HG02588 (cell line): ENCODE data around the gene CRYBG1.

ENCODE experiments used
- ATAC-seq: cut with Tn5 transposase; IDR thresholded peaks from one replicate; pipeline ENCODE4 v1.9.1; 2021; ENCODE audit warnings: mild to moderate bottlenecking, moderate library complexity; ENCODE audit not compliant: unreplicated experiment

Gene CRYBG1

DNA sequence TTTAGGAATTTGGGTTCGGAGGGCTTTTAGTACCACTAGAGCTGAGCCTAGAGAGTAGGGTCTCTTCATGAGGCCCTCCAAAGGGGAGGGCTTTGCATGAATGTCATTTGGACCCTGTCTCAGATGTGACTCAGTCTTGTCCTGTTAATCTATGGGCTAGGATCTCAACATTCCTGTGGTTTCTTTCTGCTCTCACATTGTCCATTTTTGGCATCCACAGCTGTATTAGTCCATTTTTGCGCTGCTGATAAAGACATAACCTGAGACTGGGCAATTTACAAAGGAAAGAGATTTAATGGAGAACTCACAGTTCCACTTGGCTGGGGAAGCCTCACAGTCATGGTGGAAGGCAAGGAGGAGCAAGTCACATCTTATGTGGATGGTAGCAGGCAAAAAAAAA, 61.0 kb downstream of the CRYBG1 start:
- ATAC-seq = no peak

DNA sequence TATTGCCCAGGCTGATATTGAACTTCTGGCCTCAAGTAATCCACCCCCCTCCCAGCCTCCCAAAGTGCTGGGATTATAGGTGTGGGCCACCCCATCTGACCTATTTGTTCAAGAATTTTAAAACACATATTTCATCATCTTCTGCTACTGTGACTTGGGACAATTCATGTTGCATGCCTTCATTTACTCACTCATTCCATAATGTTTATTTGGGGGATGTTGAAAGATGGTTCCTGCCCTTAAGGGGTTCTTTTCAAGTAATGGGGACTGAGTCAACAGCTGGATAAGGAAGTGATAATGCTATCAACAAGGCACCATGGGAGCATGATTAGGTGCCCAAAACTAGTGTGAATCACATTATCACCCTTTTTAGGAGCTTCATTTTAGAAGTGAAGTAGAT, 62.0 kb downstream of the CRYBG1 start:
- no peak for ATAC-seq

DNA sequence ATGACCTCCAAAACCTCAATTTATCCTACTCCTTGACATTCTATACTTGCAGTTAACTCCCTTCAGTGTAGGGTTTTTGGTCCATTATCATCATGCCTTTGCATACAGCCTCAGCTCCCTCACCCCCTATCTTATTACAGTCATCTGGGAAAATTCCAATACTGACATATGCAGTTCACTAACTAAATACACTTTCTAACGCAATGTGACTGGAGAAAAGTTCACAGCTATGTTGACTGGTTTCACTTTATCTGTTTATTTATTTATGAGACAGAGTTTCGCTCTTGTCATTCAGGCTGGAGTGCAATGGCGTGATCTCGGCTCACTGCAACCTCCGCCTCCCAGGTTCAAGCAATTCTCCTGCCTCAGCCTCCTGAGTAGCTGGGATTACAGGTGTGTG, 64.9 kb downstream of the CRYBG1 start:
- no peak for ATAC-seq

DNA sequence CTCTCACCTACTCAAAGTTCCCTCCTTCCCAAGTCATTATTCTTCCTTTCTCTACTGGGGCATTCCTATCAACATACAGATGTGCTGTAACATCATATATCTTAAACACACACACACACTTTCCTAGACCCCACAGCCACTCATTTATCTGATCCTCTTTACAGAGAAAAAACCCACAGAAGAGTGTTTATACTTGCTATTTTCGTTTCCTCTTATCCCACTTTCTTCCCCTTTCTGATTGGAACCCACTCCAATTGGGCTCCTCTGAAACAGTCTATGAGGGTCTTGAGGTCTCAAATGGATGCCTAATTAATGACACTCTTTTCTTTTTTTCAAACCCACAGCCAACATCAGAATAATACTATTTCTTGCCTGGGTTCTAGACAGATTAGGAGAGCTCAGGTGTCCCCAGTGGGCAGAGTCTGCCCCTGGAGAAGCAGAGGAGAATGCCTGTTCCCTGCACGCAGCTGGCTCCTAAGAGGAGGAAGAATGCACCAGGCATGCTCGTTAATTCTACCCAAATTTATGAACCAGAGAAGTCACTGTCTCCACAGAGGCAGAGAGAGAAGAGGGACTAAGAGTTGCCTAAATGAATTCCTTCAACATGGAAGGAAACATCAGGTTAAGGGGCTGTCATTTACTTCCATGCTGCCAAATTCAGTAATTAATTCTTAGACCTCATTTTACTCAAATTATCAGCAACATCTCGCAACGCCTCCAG, 65.9 kb downstream of the CRYBG1 start:
- ATAC-seq = no peak

DNA sequence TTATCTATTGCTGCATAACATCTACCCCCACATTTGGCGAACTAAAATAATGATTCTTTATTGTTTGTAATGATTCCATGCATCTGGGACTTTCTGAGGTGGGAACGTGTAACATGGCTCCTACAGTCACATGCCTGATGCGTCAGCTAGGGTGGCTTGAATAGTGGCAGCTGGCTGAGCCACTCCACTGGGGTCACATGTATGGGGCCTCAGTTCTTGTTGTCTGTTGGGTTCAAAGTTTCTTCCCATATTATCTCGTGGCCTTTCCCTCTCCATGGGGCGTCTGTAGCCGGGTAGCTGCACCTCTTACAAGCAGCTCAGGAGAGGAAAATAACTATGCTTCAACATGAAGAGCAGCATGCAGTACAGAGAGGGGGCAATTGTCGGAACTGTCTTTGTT, 69.9 kb downstream of the CRYBG1 start:
- no peak for ATAC-seq

DNA sequence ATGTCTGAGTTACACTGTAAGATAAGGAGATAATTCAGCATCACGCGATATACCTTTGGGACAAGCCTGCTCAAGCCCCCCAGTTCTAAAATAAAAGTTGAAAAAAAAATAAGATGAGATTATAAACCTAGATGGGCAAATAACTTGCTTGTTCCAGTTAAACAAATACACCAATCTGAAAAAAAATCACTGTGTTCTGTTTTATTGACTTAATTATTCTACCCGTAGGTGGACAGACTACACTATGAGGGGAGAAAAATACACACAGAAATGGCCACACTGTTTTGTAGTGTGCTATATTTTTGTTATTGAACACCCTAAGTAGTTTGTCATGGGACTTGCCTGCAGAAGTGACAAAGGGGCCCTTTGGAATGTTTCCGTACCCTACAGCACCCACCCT, 70.9 kb downstream of the CRYBG1 start:
- no peak for ATAC-seq

DNA sequence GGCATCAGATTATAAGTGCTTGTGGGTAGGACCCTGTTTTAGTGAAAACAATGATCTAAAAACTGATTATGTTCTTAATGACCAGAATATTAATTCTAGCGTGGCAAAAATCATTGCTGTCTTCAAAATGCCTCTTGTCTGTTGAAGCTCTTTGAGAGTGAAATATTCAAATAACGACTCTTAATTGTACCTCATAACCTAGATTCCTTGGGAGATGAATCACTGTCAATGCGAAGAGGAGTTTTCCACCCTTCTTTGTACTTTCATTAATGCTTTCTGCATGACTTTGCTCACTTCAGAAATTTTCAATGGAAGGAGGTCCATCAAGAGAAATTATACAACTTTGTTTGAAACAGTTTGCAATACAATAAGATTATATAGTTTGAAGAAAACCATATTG, 71.5 kb downstream of the CRYBG1 start:
- ATAC-seq = no peak

DNA sequence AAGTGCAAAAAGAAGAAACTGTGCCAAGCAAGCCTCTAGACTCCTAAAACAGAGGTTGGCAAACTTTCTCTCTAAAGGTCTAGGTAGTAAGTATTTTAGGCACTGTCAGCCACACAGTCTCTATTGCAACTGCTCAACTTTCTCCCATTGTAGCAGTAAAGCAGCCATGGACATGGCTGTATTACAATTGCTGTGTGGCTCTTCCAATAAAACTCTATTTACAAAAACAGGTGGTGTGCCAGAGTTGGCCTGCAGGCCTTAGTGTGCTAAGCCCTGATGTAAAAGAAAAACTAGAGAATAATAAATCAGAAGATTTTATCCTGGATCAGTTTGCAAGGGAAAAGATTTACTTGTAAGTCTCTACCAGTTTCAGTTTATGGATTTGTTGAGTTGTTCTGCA, 74.0 kb downstream of the CRYBG1 start:
- ATAC-seq = no peak

DNA sequence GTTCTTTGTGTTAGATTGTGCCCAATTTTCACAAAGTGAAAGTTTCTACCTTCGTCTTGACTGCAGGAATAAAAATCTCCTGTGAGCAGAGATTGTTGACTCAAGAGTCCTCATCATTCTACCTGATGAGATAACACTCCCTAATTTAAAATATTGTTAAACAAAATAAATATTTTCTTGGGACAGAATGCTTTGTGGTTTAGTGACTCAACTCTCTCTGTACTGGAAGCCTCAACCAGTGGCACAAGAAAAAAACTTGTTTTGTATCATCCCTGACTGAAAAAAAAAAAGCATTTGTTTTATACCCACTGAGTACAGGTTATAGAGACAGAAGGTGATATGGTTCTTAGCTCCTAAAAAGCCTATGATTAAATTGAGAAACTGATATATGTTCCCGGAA, 78.9 kb downstream of the CRYBG1 start:
- no peak for ATAC-seq

DNA sequence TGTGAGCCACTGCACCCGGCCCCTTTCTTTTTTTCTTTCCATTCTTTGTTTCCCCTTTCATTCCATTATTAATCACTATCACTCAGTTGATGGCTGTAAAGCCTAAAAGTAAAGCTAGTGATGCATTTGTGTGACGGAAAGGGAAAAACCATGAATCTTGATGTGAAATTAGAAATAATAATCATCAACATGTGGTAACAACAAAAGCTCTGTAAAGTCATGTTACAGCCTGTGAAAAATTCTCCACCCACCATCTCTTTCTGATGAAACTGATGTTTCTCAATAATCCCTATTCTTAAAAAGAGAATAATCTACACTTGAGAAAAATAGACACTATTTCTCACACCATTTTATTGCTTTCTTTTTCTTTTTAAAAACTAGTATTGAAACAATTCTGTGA, 80.0 kb downstream of the CRYBG1 start:
- no peak for ATAC-seq

DNA sequence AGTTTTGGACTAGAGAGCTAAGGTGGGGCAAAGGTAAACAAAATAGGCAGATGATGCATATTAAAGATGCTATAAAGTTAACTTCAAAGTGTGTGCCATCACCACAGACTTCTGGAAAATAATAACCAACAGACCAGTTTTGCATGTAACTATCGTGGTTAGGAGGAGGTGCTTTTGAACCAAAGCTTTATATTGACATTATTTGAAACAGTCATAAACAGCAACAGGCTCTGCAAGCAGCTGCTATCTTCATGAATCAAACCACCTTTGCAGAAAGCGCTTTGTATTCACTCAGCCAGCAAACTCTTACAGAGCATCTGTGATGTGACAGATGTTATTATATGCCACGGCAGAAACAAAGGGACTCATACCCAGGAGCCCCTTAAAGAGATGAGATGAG, 81.9 kb downstream of the CRYBG1 start:
- no peak for ATAC-seq

DNA sequence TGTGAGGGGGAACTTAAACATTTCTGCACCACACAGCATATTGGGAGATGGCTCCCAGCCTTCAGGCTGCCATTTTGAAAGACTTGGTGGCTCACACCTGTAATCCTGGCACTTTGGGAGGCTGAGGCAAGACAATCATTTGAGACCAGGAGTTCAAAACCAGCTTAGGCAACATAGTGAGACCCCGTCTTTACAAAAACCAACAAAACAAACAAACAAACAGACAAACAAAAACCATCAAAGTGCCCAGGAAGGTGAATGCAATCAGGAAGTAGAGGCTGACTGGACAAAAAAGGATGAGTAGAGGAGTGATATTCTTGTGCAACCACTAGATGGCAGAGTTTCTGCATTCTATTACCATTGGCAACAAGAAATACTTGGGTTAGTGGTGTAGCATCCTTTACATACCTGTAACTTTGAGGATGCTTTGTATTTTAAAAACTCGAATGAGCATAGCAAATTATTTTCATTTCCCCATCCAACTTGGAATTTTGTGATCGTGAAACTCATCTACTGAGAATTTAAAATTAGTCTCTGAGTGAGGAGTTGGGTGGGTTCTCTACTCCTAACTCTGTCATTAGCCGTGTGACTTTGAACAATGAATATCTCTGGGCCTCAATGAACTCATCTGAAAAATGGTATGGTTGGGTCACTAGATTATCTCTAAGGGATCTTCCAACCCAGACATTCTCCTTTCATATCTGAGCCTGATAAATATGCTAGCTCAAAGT, 84.4 kb downstream of the CRYBG1 start:
- ATAC-seq = no peak

DNA sequence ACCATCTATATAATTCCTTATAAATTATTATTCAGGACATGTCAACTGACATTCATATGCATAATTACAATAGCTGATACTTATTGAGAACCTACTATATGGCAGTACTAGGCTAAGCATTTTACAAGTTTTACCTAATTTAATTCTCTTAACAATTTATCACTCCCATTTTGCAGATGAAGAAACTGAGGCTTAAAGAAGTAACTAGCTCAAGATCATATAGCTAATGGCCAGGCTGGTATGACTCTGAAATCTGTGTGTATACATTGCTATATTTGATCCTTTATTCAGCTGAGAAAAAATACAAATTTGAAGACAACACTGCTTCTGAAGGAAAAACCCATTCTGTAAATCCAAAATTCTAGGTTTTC, 85.0 kb downstream of the CRYBG1 start:
- ATAC-seq = no peak

DNA sequence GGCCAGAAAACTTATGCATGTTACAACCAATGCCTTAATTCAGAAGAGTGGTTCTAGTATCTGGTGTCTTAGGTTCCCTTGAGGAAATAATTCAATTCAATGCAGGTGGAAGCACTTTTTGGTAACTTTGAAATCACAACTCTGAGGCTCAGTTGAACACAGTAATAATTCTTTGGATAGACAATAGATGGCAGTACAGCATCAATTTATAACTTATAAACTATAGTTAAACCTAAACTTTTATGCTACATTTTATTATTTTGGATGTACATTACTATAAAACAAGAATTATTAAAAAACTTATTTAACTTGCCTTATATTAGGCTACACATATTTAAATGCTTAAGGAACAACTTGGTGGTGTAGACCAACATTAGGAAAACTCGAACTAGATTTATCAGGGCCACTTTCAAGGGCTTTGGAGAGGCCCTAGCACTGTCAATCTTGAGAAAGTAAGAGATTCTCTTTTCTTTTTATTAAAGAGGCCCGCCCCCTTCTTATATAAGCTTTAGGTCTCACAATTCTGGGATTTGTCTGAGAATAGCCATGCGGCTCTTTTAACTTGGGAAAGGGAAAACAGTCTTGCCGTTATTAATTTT, 85.9 kb downstream of the CRYBG1 start:
- no peak for ATAC-seq

DNA sequence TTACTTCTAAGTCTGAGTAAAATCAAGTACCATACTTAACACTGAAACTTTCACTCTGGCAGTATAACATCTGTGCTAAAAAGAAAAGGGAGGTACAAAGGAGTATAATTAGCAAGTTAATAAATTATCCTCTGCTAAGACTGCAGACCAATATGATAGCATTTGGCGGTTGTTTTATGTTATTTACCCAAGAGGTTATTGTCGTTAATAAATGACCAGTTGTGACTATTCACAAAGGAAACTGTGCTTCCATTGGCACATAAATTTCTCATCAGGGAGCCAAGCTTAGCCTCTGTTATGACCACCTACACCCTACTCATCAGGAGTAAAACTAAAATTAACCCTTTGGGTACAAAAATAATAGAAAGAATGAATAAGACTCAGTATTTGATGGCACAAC, 86.5 kb downstream of the CRYBG1 start:
- no peak for ATAC-seq

DNA sequence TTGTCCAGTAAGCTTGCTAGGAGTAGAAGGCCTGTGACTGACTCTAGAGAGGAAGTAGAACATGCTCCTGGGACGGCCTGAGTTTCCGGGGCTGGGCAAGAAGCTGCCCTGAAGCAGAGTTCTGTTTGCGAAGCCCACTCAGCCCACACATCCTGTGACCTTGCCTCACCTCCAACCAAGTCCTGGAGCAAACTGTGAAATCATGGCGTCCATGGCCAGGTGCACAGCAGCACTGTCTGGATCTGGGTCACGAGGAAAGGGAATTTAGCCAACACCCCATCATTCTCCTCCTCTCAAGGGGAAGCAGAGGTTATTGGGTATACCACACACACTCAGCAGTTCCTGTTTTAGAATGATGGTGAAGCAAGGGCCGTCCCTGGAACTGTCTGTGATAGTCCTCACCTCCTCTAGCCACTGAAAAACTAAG, 87.5 kb downstream of the CRYBG1 start:
- ATAC-seq = no peak

DNA sequence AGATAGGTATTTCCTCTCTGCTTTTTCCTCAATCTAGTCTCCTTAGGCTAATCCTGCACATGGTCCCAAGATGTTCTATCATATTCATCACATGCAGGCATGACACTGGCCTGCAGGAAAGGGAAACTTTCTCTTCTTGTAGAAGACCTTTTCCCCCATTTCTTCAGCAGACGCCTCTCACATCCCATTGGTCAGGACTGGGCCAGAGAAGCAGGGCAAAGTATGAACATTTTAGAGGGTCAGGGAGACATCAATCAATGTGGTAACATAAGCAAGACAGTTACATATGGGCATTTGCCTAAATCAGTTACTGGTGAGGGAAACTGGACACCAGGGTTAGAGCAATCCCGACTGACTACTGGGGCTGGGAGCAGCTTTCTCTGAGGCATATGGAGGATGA, 90.1 kb downstream of the CRYBG1 start:
- ATAC-seq = no peak

DNA sequence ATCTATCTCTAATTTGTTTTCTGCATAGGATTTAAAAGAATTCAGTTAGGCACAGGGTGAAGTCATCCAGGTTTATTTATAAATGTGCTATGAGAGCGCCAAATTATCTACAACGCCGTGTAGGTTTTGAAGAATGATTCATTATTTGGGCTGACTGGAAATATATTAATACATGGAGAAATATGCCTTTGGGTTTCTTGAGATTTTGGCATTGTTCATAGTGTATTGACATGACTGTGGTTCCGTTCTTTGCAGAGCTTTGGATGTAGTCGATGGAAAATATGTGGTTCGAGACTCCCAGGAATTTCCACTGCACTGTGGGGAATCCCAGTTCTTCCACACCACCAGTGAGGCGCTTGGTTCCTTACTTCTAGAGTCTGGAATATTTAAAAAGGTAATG, 90.9 kb downstream of the CRYBG1 start:
- no peak for ATAC-seq

DNA sequence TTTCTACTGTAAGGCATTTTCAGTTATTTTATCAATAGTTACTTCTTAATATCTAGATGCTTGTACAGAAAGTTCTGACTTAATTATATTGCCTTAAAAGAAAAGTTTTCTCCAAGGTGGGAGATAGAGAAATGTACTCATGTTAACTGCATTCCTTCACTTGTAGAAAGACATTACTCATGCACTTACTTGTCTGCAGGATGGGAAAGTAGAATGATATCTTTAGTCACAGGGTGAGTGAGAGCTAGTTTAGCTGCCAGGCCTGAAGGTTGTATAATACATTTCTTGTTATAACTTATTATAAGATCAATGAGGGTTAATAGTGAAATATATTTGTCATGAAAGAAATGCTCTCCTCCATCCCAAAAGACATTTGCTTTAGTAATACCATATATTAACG, 92.1 kb downstream of the CRYBG1 start:
- ATAC-seq = no peak

DNA sequence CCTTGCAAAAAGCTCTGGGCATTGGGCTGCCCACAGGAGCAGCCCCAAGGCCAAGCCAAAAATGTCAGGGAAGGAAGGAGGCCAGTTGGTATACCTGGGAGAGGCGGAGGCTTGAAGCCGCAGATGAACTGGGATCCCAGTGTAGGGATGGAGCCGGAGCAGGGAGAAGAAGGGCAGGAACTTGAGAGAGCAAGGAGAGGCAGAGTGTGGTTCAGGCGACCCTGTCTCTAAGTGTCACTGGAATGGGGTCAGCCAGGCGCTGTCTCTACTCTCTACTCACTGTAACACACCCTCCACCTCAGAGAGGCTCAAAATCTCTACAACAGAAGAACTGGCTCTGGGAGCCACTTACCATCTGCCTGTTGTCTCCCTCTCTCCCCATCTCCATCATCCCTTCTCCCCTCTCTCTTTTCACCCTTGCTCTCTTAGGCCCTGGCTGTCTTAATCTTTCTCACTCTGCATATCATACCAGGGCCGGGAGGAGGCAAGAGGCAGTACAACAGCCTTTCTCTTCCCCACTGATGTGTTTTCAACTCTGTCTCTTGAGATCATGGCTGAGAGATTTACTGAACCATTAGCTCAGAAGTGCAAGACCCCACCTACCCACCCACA, 93.3 kb downstream of the CRYBG1 start:
- ATAC-seq = no peak

DNA sequence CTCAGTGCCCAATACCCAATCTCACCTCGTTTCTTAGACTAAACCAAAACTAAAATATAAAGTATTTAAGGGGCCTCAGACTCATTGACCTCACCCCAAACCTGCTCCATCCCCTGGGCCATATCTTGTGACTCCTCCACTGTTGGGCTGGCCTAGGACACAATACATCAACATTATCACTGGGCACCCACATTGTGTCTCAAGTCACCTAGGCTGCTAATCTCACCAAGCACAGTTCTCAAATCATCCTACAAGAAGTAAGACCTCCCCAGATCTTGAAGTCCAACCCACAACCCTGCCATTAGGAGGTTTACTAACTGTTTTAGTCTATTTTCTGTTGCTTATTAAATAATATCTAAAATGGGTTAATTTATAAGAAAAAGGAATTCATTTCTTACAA, 96.2 kb downstream of the CRYBG1 start:
- no peak for ATAC-seq
